ENCODE data around the gene OR1F1.

OR1F1 gene

DNA sequence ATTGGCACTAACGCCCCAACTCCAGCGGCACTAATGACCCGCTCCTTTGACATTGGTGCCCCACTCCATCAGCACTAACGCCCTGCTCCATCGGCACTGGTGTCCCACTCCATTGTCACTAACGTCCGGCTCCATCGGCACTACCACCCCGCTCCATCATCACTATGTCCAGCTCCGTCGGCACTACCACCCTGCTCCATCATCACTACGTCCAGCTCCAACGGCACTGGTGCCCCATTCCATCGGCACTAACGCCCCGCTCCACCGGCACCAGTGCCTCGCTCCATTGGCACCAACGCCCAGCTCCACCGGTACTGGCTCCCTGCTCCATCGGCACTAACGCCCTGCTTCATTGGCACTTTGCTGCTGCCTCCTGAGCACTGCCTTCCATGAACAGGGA is 45.7 kb upstream of the OR1F1 start:
- H3K4me3 ChIP-seq (ENCODE audit: control insufficient read depth in 1 of 7, extremely low read depth in 1 of 7, insufficient read depth in 4 of 7, low read depth in 2 of 7, low read length in 6 of 7) = no peak overlapping the region
- POLR2A ChIA-PET = interaction anchor here (0.7 kb wide), 1 partner anchor 83 kb away, joined by 5 read pairs; no protein-coding TSS in a partner anchor
- no peak for DNase-seq
- CTCF ChIA-PET = interaction anchor here (0.9 to 9.3 kb wide), 2 partner anchors 10 to 320 kb away, joined by 3 to 121 read pairs; partner anchors contain the start of gene ZNF213
- H3K27me3 ChIP-seq (replicated peaks in 2 of 5; ENCODE audit: control insufficient read depth in 4 of 5, insufficient read depth in 5 of 5, low read length in 4 of 5) = no peaks in the 10 kb centered on the region
- no peaks in the 10 kb centered on the region for H3K9me3 ChIP-seq (ENCODE audit: control extremely low read depth in 1 of 5, control insufficient read depth in 4 of 5, insufficient read depth in 2 of 5, low read depth in 1 of 5, low read length in 4 of 5)
- peaks cover 0 to 45% (median 22%) of the 10 kb centered on the region in 4 experiments for H3K36me3 ChIP-seq (ENCODE audit: control insufficient read depth in 4 of 4, insufficient read depth in 4 of 4, low read length in 3 of 4)
- H3K27ac ChIP-seq (ENCODE audit: insufficient read depth in 1 of 2, low read depth in 1 of 2, low read length in 2 of 2, poor library complexity in 1 of 2, severe bottlenecking in 2 of 2) = no peak overlapping the region
- WGBS (ENCODE audit: insufficient coverage) = 94% methylated on average over 22 of the region's 22 CpGs
- H3K4me1 ChIP-seq (ENCODE audit: control extremely low read depth in 1 of 4, control insufficient read depth in 4 of 4, insufficient read depth in 4 of 4, low read length in 3 of 4) = no peaks in the 10 kb centered on the region

DNA sequence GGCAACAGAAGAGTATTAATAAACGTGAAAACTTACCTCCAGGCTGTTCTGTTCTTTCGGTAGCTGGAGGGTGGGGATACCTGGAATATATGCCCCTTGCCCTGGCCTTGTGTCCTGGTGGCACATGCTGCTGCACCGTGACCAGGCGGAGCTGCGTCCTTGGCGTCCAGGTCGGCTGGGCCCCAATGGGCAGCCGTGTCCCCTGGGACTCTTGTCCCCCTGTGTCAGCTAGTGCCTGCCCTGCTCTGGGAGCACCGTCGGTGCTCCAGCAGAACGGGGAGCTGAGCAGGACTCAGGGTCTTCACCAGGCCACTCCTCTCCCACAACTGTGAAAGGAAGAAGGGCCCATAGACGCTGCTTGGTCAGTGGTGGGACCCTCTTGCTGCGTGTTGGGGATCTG is 45.2 kb upstream of the OR1F1 start:
- H3K4me1 ChIP-seq (ENCODE audit: control extremely low read depth in 1 of 4, control insufficient read depth in 4 of 4, insufficient read depth in 4 of 4, low read length in 3 of 4) = no peaks in the 10 kb centered on the region
- ChIA-PET CTCF (interaction anchor here (0.9 to 9.3 kb wide), 2 partner anchors 10 to 320 kb away, joined by 3 to 121 read pairs; partner anchors contain the start of gene ZNF213), POLR2A (interaction anchor here (0.7 kb wide), 1 partner anchor 83 kb away, joined by 5 read pairs; no protein-coding TSS in a partner anchor)
- no peak for DNase-seq
- no peak overlapping the region for H3K4me3 ChIP-seq (ENCODE audit: control insufficient read depth in 1 of 7, extremely low read depth in 1 of 7, insufficient read depth in 4 of 7, low read depth in 2 of 7, low read length in 6 of 7)
- H3K27me3 ChIP-seq (replicated peaks in 2 of 5; ENCODE audit: control insufficient read depth in 4 of 5, insufficient read depth in 5 of 5, low read length in 4 of 5) = no peaks in the 10 kb centered on the region
- no peaks in the 10 kb centered on the region for H3K9me3 ChIP-seq (ENCODE audit: control extremely low read depth in 1 of 5, control insufficient read depth in 4 of 5, insufficient read depth in 2 of 5, low read depth in 1 of 5, low read length in 4 of 5)
- WGBS (ENCODE audit: insufficient coverage) = 95% methylated on average over 11 of the region's 13 CpGs
- no peak overlapping the region for H3K27ac ChIP-seq (ENCODE audit: insufficient read depth in 1 of 2, low read depth in 1 of 2, low read length in 2 of 2, poor library complexity in 1 of 2, severe bottlenecking in 2 of 2)
- H3K36me3 ChIP-seq (ENCODE audit: control insufficient read depth in 4 of 4, insufficient read depth in 4 of 4, low read length in 3 of 4) = peaks cover 0 to 43% (median 21%) of the 10 kb centered on the region in 4 experiments

GRCh38 chr16:3143189-3143588 is 44.8 kb upstream of the OR1F1 start:
- WGBS (ENCODE audit: insufficient coverage) = 99% methylated on average over 10 of the region's 11 CpGs
- Histone ChIP-seq H3K9me3 (ENCODE audit: control extremely low read depth in 1 of 5, control insufficient read depth in 4 of 5, insufficient read depth in 2 of 5, low read depth in 1 of 5, low read length in 4 of 5) (no peaks in the 10 kb centered on the region), H3K27me3 (replicated peaks in 2 of 5; ENCODE audit: control insufficient read depth in 4 of 5, insufficient read depth in 5 of 5, low read length in 4 of 5) (no peaks in the 10 kb centered on the region), H3K36me3 (ENCODE audit: control insufficient read depth in 4 of 4, insufficient read depth in 4 of 4, low read length in 3 of 4) (peaks cover 0 to 40% (median 19%) of the 10 kb centered on the region in 4 experiments), H3K4me3 (ENCODE audit: control insufficient read depth in 1 of 7, extremely low read depth in 1 of 7, insufficient read depth in 4 of 7, low read depth in 2 of 7, low read length in 6 of 7) (no peak overlapping the region), H3K4me1 (ENCODE audit: control extremely low read depth in 1 of 4, control insufficient read depth in 4 of 4, insufficient read depth in 4 of 4, low read length in 3 of 4) (no peaks in the 10 kb centered on the region), H3K27ac (ENCODE audit: insufficient read depth in 1 of 2, low read depth in 1 of 2, low read length in 2 of 2, poor library complexity in 1 of 2, severe bottlenecking in 2 of 2) (no peak overlapping the region)
- no peak for DNase-seq
- ChIA-PET CTCF (interaction anchor here (0.9 to 9.3 kb wide), 3 partner anchors 11 to 319 kb away, joined by 3 to 121 read pairs (median 3); partner anchors contain the start of gene ZNF213), POLR2A (no interaction called here)

GRCh38 chr16:3143598-3144320 is 44.2 kb upstream of the OR1F1 start:
- ChIA-PET POLR2A (interaction anchor here (0.5 to 0.7 kb wide), 2 partner anchors 16 to 139 kb away, joined by 3 read pairs; partner anchors contain the start of gene ZNF263), CTCF (interaction anchor here (1.4 to 9.3 kb wide), 2 partner anchors 11 to 110 kb away, joined by 3 to 121 read pairs; partner anchors contain the start of gene ZNF213)
- H3K27me3 ChIP-seq (replicated peaks in 2 of 5; ENCODE audit: control insufficient read depth in 4 of 5, insufficient read depth in 5 of 5, low read length in 4 of 5) = no peaks in the 10 kb centered on the region
- H3K4me3 ChIP-seq (ENCODE audit: control insufficient read depth in 1 of 7, extremely low read depth in 1 of 7, insufficient read depth in 4 of 7, low read depth in 2 of 7, low read length in 6 of 7) = no peak overlapping the region
- no peaks in the 10 kb centered on the region for H3K9me3 ChIP-seq (ENCODE audit: control extremely low read depth in 1 of 5, control insufficient read depth in 4 of 5, insufficient read depth in 2 of 5, low read depth in 1 of 5, low read length in 4 of 5)
- DNase-seq = no peak
- 94% methylated on average over 22 of the region's 23 CpGs for WGBS (ENCODE audit: insufficient coverage)
- peaks cover 0 to 34% (median 16%) of the 10 kb centered on the region in 4 experiments for H3K36me3 ChIP-seq (ENCODE audit: control insufficient read depth in 4 of 4, insufficient read depth in 4 of 4, low read length in 3 of 4)
- no peaks in the 10 kb centered on the region for H3K4me1 ChIP-seq (ENCODE audit: control extremely low read depth in 1 of 4, control insufficient read depth in 4 of 4, insufficient read depth in 4 of 4, low read length in 3 of 4)
- H3K27ac ChIP-seq (ENCODE audit: insufficient read depth in 1 of 2, low read depth in 1 of 2, low read length in 2 of 2, poor library complexity in 1 of 2, severe bottlenecking in 2 of 2) = no peak overlapping the region

DNA sequence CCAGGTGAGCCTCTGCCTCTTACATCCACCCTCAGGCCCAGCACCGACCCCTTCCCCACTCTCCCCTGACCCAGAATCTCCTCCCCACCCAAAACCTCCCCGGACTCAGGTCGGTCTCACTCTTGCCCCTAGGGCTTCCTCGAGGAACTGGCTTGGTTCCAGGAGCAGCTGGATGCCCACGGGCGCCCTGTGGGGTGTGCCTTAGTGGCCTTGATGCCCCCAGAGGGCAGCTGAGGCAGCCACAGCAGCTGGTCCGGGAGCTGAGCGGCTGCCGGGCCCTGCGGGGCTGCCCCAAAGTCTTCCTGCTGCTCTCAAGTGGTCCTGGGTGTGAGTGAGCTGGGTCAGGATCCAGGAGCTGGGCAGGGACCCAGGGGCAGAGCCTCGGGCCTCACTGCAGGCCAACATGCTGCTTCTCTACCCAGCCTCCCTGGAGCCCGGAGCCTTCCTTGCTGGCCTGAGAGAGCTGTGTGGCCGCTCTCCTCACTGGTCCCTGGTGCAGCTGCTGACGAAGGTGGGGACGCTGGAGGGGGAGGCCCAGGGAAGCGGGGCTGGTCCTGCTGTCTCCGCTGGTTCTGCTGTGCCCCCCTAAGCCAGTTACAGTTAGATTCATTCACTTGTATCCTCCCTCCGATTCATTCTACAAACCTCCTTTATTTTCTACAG is 43.6 kb upstream of the OR1F1 start:
- Histone ChIP-seq H3K27me3 (replicated peaks in 2 of 5; ENCODE audit: control insufficient read depth in 4 of 5, insufficient read depth in 5 of 5, low read length in 4 of 5) (no peaks in the 10 kb centered on the region), H3K4me1 (ENCODE audit: control extremely low read depth in 1 of 4, control insufficient read depth in 4 of 4, insufficient read depth in 4 of 4, low read length in 3 of 4) (peaks cover 0 to 6% (median 3%) of the 10 kb centered on the region in 4 experiments), H3K4me3 (ENCODE audit: control insufficient read depth in 1 of 7, extremely low read depth in 1 of 7, insufficient read depth in 4 of 7, low read depth in 2 of 7, low read length in 6 of 7) (no peak overlapping the region), H3K36me3 (ENCODE audit: control insufficient read depth in 4 of 4, insufficient read depth in 4 of 4, low read length in 3 of 4) (peaks cover 0 to 28% (median 13%) of the 10 kb centered on the region in 4 experiments), H3K27ac (ENCODE audit: insufficient read depth in 1 of 2, low read depth in 1 of 2, low read length in 2 of 2, poor library complexity in 1 of 2, severe bottlenecking in 2 of 2) (no peak overlapping the region), H3K9me3 (ENCODE audit: control extremely low read depth in 1 of 5, control insufficient read depth in 4 of 5, insufficient read depth in 2 of 5, low read depth in 1 of 5, low read length in 4 of 5) (no peaks in the 10 kb centered on the region)
- CTCF ChIA-PET = interaction anchor here (1.2 to 9.3 kb wide), 3 partner anchors 12 to 111 kb away, joined by 3 to 121 read pairs (median 4); partner anchors contain the start of gene ZNF213
- no peak for DNase-seq
- POLR2A ChIA-PET = interaction anchor here (0.5 to 0.7 kb wide), 2 partner anchors 15 to 139 kb away, joined by 3 read pairs; partner anchors contain the start of gene ZNF263
- 77% methylated on average over 11 of the region's 18 CpGs for WGBS (ENCODE audit: insufficient coverage)

DNA sequence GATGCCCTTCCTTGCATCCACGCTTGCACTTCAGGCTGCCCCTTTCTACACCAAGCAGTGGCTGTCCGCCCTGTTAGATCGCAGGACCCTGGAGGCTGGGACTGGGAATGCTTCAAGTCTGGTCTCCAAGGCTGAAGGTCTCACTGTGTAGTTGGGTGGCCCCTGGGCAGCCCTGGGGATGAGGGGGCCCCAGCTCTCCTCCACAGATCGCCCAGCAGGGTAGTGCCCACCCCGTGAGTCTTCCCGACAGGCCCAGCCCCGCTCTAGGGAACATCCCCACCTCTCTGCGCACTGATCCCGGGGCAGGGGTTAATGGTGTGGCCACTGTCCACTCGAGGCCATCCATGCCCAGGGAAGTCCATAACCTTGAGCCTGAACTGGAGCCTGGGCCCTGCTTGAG is 42.9 kb upstream of the OR1F1 start:
- WGBS (ENCODE audit: insufficient coverage) = 95% methylated on average over 10 of the region's 10 CpGs
- Histone ChIP-seq H3K4me1 (ENCODE audit: control extremely low read depth in 1 of 4, control insufficient read depth in 4 of 4, insufficient read depth in 4 of 4, low read length in 3 of 4) (peaks cover 0 to 12% (median 7%) of the 10 kb centered on the region in 4 experiments), H3K9me3 (ENCODE audit: control extremely low read depth in 1 of 5, control insufficient read depth in 4 of 5, insufficient read depth in 2 of 5, low read depth in 1 of 5, low read length in 4 of 5) (no peaks in the 10 kb centered on the region), H3K27me3 (replicated peaks in 2 of 5; ENCODE audit: control insufficient read depth in 4 of 5, insufficient read depth in 5 of 5, low read length in 4 of 5) (no peaks in the 10 kb centered on the region), H3K27ac (ENCODE audit: insufficient read depth in 1 of 2, low read depth in 1 of 2, low read length in 2 of 2, poor library complexity in 1 of 2, severe bottlenecking in 2 of 2) (no peak overlapping the region), H3K4me3 (ENCODE audit: control insufficient read depth in 1 of 7, extremely low read depth in 1 of 7, insufficient read depth in 4 of 7, low read depth in 2 of 7, low read length in 6 of 7) (no peak overlapping the region), H3K36me3 (ENCODE audit: control insufficient read depth in 4 of 4, insufficient read depth in 4 of 4, low read length in 3 of 4) (peaks cover 0 to 28% (median 13%) of the 10 kb centered on the region in 4 experiments)
- ChIA-PET POLR2A (no interaction called here), CTCF (interaction anchor here (1.2 to 9.3 kb wide), 2 partner anchors 13 to 14 kb away, joined by 4 to 121 read pairs; partner anchors contain the start of gene ZNF213)
- DNase-seq = no peak
